HG02623 (cell line): ENCODE results near the gene GSK3B.
A peak's percentile ranks its signal among the peaks of the same experiment; 100 is the strongest.
"Not testable (repeated sequence)": the region's sequence is repeated elsewhere in the genome, so short reads cannot be mapped to it uniquely, and the experiment has no call there.

Source experiments
- ATAC-seq: cut with Tn5 transposase; IDR thresholded peaks from one replicate; pipeline ENCODE4 v1.9.1; 2021; ENCODE audit warnings: moderate library complexity; ENCODE audit not compliant: unreplicated experiment

GSK3B gene

DNA sequence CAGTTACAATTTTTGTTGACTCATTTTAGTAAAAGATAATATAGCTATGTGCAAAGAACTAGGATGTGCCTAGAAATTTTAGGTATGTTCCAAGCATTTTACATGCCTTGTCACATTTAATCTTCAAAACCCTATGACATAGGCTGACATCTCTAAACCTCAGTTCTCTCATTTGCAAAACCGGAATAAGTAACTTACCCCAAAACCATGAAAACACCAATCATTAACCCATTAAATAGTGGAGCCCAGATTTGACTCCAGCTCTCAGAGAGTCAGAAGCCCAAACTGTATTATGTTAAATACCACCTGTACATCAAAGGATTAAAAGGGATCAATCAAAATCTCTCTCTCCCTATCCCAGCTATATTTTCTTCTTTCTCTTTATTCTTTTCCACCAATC is 36.6 kb downstream of the GSK3B start:
- no peak for ATAC-seq

GRCh38 chr3:120057029-120057428 is 37.2 kb downstream of the GSK3B start:
- ATAC-seq: no peak

DNA sequence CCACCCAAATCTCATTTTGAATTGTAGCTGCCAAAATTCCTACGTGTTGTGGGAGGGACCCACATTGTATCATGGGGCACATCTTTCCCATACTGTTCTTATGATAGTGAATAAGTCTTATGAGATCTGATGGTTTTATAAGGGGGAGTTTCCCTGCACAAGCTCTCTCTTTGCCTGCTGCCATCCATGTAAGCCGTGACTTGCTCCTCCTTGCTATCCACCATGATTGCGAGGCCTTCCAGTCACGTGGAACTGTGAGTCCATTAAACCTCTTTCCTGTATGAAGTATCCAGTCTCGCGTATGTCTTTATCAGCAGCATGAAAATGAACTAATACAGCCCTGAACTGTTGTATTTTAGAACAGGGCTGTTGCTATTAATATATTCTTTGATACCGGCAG is 40.6 kb downstream of the GSK3B start:
- not testable (repeated sequence) for ATAC-seq

DNA sequence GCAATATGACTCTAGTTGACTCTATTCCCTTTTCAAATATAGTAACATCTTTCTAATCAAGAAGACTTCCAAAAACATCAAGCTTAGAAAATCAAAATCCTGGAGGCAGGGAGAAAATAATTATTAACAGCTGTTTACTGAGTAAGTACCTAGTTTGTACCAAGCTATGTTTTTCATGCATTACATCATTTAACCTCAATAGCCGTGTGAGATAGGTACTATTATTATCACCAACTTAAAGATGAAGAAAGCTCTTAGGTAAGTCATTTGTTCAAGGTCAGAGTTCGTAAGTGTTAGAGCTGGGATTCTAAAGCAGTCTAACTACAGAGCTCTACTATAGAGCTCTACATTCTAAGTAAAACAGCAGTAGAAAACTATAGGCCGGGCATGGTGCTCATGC is 41.6 kb downstream of the GSK3B start:
- no peak for ATAC-seq

GRCh38 chr3:120052225-120052624 is 42.0 kb downstream of the GSK3B start:
- peak; percentile 74 for ATAC-seq

- ATAC-seq: not testable (repeated sequence)
Measured at GRCh38 chr3:120051570-120051969, 42.7 kb downstream of the GSK3B start.

DNA sequence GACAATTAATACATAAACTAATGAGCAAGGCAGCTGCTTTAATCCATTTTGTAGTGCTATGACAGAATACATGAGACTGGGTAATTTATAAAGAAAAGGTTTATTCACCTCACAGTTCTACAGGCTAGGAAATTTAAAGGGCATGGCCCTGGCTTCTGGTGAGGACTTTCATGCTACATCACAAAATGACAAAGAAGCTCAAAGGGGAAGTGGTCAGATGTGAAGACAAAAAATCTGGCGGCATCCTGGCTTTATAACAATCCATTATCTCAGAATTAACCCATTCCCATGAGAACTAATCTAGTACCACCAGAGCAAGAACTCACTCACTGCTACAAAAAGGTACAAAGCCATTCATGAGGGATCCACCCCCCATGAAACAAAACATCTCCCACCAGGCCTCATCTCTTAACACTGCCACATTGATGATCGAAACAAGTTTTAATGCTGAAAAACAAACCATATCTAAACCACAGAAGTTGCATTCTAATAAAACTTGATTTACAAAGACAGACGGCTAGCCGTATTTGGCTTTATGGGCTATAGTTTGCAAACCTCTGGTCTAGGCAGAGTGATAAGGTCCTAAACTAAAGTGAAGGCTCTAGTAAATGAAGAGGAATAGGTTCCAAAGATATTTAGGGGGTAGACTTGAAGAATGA is 44.2 kb downstream of the GSK3B start:
- ATAC-seq: no peak

DNA sequence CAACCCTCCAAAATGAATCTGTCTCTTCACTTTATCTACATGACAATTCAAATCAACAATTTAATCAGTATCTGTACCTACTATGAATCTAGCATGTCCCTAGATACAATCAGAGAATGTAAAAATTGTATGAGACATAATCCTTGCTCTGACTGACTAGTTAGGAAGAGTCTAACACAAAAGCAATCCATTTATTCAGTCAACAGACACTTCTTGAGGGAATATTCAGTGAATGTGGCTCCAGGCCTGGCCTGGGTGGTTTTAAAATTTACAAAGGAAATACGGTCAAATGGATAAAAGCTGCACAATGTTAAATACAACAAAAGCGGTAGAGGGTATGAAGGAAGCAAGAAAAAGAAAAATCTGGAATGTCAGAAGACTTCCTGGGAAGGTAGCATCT is 45.2 kb downstream of the GSK3B start:
- ATAC-seq: no peak

- no peak for ATAC-seq
Measured at GRCh38 chr3:120048355-120049041, 45.7 kb downstream of the GSK3B start.

- no peak for ATAC-seq
Measured at GRCh38 chr3:120047686-120048085, 46.6 kb downstream of the GSK3B start.

DNA sequence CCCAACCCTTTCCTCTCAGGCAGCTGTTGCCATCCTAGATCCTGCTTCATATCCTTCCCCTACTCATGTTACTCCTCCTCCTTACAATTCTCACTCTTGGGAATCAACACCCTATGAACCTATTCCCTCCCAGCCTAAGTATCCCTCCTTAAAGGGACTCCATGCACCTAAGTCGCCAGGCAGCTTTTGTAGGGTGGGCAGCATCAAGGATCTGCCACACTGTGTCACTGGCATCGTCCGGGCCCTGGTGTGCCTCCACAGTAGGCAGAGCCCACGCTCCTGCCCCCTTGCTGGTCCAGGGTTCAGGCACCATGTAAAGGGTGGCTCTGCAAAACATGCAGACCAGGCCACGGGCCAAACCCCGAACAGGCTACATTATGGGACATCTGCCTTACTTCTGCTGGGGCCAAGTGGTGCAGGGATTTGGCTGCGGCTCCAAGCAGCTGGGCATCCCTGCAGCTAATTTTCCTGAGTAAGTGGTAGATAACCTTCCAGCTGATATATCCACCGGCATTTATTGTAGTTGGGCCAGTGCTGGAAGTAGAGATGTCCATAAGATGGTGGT is 53.4 kb downstream of the GSK3B start:
- ATAC-seq: no peak

DNA sequence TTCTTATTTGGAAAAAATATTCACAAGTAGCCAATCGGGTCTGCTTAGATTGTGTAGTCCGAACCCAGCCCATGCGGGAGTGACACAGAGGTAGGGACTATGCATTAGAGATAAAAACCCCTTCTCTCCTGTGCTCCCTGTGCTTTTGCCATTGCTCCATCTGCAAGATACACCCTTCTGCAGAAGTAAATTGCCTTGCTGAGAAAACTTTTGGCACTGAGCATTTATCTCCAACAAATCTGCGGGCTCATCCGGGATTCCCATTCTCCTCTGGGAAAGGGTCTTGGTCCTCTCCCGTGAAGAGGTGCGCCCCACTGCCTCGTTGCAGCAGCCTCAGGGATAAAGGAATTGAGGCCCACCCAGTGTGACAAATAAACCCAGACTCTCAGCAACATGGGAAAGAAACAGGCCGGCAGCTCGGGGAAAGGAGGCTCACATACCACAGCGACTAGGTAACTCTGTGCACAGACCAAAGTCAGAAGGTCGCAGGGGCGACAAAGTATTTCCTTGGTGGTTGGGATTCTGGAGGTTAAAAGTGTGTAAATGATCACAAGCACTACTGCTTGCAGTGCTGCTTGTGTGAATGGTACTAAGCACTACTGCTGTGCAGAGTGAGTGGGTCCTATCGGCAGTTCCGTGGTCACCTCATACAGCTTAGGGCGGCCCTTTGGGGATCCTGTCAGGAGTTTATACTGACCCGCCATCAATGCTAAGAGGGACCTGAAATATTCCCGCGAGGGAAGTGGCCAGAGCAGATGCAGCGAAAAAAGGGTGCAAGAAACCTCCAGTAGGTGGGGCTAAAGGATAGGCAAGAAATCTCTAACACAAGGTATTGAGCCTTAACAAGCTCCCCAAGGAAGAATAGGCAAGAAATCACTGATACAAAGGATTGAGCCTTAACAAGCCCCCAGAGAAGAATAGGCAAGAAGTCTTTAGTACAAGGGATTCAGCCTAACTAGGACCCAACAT is 54.3 kb downstream of the GSK3B start:
- ATAC-seq: no peak

DNA sequence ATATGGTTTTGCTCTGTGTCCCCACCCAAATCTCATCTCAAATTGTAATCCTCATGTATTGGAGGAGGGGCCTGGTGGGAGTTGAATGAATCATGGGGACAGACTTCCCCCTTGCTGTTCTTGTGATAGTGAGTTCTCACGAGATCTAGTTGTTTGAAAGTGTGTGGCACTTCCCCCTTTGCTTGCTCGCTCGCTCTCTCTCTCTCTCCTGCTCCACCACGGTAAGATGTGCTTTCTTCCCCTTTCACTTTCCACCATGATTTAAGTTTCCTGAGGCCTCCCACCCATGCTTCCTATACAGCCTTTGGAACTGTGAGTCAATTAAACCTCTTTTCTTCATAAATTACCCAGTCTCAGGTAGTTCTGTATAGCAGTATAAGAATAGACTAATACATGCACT is 60.7 kb downstream of the GSK3B start:
- ATAC-seq: no peak

- ATAC-seq: no peak
Measured at GRCh38 chr3:120031561-120031960, 62.7 kb downstream of the GSK3B start.

- no peak for ATAC-seq
Measured at GRCh38 chr3:120029749-120030148, 64.5 kb downstream of the GSK3B start.

GRCh38 chr3:120028271-120029047 is 65.8 kb downstream of the GSK3B start:
- no peak for ATAC-seq

DNA sequence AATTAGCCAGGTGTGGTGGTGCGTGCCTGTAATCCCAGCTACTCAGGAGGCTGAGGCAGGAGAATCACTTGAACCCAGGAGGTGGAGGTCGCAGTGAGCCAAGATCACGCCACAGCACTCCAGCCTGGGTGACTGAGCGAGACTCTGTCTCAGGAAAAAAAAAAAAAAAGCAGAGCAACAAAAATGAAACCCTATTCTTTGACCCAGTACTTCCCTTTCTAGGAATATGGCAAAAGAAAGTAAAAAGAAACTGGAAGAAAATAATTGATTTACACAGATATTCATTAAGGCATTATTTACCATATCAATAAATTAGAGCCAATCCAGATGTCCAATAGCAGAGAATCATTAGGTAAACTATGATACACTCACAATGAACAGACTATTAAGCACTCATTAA is 67.0 kb downstream of the GSK3B start:
- no peak for ATAC-seq

DNA sequence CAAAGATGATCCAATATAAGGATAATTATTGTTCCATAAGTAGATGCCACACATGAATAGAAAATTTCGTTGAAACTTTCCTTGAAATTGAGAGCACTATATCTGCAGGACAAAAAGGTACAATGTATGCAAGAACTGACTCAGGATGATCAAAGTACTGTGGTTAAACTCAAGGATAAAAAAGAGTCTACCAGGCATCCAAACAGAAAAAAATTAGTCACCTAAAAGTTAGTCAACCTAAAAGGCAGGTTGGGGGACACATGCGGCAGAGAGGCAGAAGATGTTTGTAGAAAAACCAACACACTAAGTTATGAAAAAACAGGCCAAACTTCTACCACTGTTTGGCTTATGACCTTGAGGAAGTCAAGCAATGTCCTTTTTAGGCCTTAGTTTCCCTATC is 68.7 kb downstream of the GSK3B start:
- no peak for ATAC-seq

GRCh38 chr3:120024103-120024502 is 70.1 kb downstream of the GSK3B start:
- ATAC-seq: no peak

DNA sequence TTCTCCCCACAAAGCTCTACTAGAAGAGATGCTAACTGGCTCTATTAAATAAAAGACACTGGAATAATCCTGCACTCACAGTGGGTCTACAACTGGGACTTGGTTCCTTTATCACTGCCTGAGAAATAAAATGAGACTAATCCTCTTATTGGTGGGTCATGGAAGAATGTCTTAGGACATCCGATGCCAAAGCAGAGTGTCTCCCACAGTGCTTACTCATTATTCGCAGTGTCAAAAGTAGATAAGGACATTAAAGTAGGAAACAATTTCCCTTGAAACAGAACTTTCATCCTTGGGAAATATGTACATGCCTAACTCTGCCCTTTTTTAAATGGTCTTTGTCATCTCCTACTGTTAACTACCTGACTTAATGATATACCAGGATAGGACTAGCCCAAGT is 71.5 kb downstream of the GSK3B start:
- no peak for ATAC-seq

- no peak for ATAC-seq
Measured at GRCh38 chr3:120021523-120021922, 72.7 kb downstream of the GSK3B start.
